Dermis blood vessel endothelial cell (primary cell): ENCODE results near the gene HEPACAM2. TPM values are rescaled to one million over a fixed set of nuclear protein-coding genes. Genes with fewer than 3 reads are reported as not detected.

ENCODE experiments used
- DNase-seq: peaks from one replicate; pipeline ENCODE4 v3.0.0; 2010
- total RNA-seq: library from RNA; depleted of rRNA; stranded (reverse); fragments of >200 nt; gene quantifications from 2 replicates; pipeline ENCODE4 v1.2.3, GENCODE V29; 2014

The HEPACAM2 gene
- total RNA-seq, 1 donor from 2014 or later: not detected

GRCh38 chr7:93202594-93203250, 23.5 kb downstream of the HEPACAM2 start:
- no peak for DNase-seq

DNA sequence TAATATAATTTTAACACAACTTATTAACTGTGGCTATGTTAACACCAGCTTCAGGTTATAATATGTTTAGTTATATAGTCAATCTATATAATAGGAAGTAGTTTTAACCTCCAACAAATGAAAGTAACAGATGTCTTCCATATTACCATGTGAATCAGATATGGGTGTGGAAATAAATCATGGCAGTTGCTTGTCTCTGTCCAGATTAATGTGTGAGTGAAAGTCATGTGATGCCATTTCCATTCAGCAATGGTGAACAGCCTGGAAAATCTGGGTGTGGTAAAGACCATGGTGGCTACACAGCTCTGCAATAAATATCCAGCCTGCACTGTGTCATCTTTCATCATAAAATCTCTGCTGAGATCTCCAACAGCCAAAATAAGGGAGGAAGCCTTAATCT, 27.8 kb downstream of the HEPACAM2 start:
- no peak for DNase-seq

GRCh38 chr7:93196336-93196735, 29.9 kb downstream of the HEPACAM2 start:
- no peak for DNase-seq

DNA sequence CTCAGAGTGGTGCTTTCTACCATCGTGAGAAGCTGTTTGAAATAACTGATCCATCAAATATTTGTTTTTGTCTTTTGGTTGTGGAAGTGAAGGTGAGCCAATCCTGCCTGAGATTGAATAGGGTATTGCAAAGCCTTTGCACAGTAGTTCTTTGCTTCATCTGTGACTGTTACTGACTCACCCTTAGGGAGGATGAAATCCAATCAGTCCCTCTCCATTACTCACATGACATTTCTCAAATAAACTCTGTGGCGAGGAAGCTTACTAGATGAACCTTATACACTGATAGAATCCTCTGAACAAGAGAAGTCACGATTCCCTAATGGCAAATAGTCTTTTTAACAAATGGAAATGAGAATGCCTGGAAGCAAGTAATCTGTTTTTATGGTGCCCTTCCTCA, 31.9 kb downstream of the HEPACAM2 start:
- DNase-seq: no peak

DNA sequence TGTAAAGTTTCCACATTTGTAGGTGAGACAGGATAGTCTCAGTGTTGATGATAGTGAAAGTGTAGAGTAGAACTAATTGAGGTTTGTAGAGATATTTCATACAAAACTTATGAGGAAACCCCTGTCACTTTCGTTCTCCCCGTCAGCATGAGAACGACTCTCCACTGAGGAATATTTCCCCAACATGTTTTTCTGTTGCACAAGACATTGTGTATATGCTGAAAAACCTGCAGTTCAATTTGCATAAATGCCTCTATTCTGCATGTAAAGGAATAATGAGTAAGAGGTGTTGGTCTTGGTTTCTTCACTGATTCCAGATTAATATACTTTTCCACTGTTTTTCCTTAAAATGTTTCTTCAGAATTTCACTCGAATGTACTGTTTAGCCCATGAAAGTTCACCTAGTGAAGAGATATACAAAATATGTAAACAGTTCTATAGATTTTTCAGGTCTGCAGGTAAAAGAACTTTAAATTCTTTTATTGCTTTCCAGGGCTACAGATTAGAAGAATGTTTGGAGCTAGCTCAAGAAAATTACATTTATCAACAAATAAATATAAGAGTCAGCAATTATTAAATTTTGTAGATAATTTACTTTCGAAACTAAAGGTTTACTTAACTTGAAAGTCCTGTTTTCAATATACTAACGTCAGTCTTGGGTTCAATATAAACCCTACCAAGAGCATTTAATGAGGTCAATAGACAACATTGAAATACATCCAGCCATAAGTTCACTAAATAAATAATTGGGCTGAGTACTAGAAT, 37.2 kb downstream of the HEPACAM2 start:
- DNase-seq: no peak

GRCh38 chr7:93185303-93186027, 40.8 kb downstream of the HEPACAM2 start:
- peak; percentile 9 for DNase-seq

DNA sequence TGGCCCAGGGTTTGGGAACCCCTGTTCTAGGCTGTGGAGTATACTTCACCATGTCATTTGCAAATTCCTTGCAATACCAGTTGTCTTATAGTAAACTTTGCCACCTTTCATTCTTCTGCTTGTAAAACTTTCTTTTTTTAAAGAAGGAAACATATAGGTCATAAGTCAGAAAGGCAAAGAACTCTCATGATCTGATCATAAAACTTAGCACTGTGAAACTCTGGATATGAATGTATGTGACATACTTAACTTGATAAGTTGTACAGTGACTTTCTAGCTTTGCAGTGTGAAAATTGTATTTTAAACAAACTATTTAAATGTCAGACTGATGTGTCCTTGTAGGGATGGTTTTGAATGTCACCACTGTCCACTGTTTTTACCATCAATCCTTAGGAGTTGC, 47.1 kb downstream of the HEPACAM2 start:
- DNase-seq: no peak

DNA sequence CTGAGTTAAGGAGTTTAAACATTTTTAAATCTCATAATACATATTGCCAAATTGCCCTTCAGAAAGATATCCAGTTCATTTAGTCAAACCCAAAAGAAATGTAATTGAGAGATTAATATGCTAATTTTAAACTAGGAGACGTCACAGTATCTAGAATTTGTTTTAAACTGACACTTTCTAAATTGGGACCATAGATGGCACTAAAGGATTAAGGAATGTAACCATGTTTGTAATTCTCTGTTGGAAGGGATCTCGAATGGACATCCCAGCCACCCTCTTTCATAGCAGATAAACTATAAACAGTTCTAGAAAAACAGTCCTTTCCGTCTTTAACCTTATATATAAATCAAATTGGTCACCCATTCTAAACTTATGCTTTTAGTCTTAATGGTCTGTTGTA, 48.1 kb downstream of the HEPACAM2 start:
- DNase-seq: peak; percentile 22

GRCh38 chr7:93176992-93177580, 49.2 kb downstream of the HEPACAM2 start:
- DNase-seq: no peak

DNA sequence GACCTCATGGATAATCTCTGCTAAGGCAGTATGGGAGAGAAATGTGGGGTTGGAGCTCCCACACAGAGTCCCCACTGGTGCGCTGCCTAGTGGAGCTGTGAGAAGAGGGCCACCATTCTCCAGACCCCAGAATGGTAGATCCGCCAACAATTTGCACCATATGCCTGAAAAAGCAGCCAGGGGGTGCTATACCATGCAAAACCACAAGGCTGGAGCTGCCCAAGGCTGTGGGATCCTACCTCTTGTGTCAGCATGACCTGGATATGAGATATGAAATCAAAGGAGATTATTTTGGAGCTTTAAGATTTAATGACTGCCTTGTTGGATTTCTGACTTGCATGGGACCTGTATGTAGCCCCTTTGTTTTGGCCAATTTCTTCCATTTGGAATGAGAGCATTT, 51.0 kb downstream of the HEPACAM2 start:
- DNase-seq: no peak

GRCh38 chr7:93172683-93173082, 53.6 kb downstream of the HEPACAM2 start:
- no peak for DNase-seq

DNA sequence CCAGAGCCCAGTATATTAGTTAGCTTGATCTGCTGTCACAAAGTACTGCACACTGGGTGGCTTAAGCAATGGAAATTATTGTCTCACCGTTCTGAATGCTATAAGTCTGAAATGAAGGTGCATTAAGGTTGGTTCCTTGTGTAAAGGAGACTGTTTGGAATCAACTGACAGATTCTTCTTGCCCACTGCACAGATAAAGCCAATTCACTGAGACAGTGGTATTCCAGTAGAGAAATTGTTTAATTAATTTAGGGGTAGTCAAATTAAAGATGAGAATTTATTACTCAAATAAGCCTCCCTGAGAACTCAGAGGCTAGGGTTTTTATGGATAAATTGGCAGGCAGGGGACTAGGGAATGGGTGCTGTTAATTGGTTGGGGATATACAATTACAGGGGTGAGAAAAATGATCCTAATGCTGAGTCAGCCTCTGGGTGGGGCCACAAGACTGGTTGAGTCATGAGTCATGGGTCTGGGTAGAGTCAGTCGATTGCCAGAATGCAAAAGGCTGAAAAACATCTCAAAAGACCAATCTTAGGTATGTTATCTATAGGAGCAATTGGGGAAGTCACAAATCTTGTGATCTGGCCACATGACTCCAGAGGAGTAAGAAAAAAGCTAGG, 54.6 kb downstream of the HEPACAM2 start:
- no peak for DNase-seq

- no peak for DNase-seq
Measured at GRCh38 chr7:93165447-93165846, 60.8 kb downstream of the HEPACAM2 start.

GRCh38 chr7:93164766-93165165, 61.5 kb downstream of the HEPACAM2 start:
- no peak for DNase-seq

DNA sequence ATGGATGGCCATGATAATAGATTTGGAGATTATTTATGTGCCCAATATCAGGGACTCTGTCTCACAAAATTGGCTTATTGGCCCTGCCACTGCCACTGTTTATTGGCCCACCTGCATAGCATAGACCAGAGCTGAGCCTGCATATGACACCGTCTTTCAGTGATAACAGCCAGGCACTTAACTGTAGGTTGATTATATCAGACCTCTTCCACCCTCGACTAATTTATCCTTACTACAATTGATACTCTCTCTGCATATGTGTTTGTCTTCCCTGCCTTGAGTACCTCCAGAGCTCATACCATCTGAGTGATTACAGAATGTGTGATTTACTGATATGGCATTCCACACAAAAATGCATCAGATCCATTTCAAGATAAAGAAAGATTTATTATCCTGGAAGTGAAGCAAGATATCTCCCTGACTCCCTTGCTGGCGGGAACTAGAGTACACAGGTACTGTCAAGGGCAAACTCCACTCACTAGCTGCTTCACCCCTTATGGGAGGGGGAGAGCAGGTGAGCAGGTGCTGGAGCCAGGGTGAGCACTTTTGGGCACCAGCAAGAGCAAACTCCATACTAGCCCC, 65.0 kb downstream of the HEPACAM2 start:
- DNase-seq: no peak

GRCh38 chr7:93160410-93160809, 65.9 kb downstream of the HEPACAM2 start:
- no peak for DNase-seq

DNA sequence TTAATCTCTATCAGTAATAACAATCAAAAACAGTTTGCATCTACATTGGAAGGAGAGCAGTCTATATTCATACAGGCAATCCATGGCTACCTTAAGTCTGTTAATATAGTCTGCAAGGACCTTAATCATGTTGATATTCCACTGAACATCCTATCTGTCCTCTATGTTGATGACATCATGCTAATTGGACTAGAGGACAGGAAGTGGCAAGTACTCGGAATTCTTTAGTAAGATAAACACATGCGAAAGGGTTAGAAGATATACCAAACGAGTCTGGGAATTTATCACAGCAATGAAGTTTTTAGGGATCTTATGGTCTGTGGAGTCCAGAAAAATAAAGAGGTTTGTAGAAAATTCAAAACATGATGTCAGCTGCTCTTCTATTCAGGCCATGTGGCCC, 66.8 kb downstream of the HEPACAM2 start:
- peak; percentile 24 for DNase-seq

DNA sequence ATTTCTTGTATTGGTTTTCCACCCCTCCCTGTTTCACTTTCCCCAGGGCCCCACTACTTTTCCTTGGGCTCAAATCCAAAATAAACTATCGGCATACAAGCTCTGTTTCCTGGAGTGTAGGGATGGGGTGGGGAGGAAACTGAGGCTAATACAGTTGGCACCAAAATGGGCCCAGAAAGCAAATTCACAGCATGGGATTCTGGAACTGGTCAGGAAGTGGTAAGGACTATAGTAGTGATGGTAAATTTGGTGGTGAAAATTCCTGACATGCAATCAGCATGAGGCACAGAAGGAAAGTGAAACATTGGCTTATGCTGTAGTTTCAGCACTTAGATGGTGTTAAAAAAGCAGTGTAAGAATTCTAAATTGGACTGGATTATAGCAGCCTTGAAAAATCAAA, 69.4 kb downstream of the HEPACAM2 start:
- DNase-seq: no peak

DNA sequence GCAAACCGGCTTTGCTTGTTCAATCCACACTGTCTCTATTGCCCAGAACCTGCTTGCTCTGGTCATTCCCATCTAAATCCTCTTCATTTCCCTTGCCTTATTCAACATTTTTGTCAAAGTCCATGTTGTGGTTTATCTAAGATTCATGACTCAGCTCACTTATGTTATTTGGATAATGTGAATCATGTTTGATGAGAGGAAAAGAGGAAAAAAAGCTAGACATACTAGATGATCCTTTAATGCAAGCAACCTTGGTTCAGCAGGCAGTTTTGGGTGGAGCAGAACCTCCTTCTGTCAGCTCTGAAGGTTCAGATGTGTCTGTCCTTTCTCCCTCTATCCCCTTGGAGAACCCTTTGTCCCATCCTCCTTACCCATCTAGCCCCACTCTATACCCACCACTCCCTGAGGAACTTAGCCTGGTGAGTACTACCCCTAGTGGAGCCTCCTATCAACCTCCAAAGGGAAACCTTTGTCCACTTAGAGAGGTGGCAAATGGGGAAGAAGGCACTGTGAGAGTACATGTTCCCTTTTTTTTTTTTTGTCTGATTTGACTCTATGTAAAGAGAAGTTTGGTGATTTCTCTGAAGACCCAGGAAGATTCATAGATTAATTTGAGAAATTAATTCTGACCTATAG, 76.0 kb downstream of the HEPACAM2 start:
- no peak for DNase-seq

GRCh38 chr7:93148727-93149126, 77.5 kb downstream of the HEPACAM2 start:
- DNase-seq: no peak

GRCh38 chr7:93148144-93148543, 78.1 kb downstream of the HEPACAM2 start, which contains the start of gene SAMD9L:
Gene SAMD9L, minus strand, starts transcription at chr7:93148385. Its CDS starts 12,414 bp downstream, at chr7:93135971.
- peak; percentile 53 for DNase-seq

GRCh38 chr7:93147363-93147762, 78.9 kb downstream of the HEPACAM2 start:
- peak; percentile 76 for DNase-seq
